NCI-H1417 treated with DMSO at 0.1 percent for 48 hours (cell line): ENCODE data around the gene NDUFC1.
"Not testable (repeated sequence)": the region's sequence is repeated elsewhere in the genome, so short reads cannot be mapped to it uniquely, and the experiment has no call there.

Experiments
- DNase-seq: peaks from one replicate; lab custom pipeline; 2025; lab: John Stamatoyannopoulos, UW

Gene NDUFC1

GRCh38 chr4:139301821-139302611 is at the start of gene NDUFC1:
TSS of gene NDUFC1 (minus strand) at chr4:139302477. CDS start at chr4:139295798, 6,679 bp downstream.
- DNase-seq, result no peak

GRCh38 chr4:139337612-139338011 is 35.3 kb upstream of the NDUFC1 start:
- no peak for DNase-seq

- DNase-seq, result no peak
Observed at GRCh38 chr4:139333046-139333445, 30.8 kb upstream of the NDUFC1 start.

- DNase-seq, result no peak
Observed at GRCh38 chr4:139331185-139331584, 28.9 kb upstream of the NDUFC1 start.

GRCh38 chr4:139330283-139330682 is 28.0 kb upstream of the NDUFC1 start:
- no peak for DNase-seq

GRCh38 chr4:139329665-139330200 is 27.5 kb upstream of the NDUFC1 start:
- no peak for DNase-seq

- no peak for DNase-seq
Observed at GRCh38 chr4:139324620-139325019, 22.3 kb upstream of the NDUFC1 start.

GRCh38 chr4:139322541-139322940 is 20.3 kb upstream of the NDUFC1 start:
- not testable (repeated sequence) for DNase-seq

- not testable (repeated sequence) for DNase-seq
Observed at GRCh38 chr4:139322070-139322469, 19.8 kb upstream of the NDUFC1 start.

- DNase-seq, result no peak
Observed at GRCh38 chr4:139319571-139319970, 17.3 kb upstream of the NDUFC1 start.

- DNase-seq, result no peak
Observed at GRCh38 chr4:139317635-139318034, 15.4 kb upstream of the NDUFC1 start.

GRCh38 chr4:139316733-139317132 is 14.5 kb upstream of the NDUFC1 start:
- DNase-seq, result no peak

GRCh38 chr4:139315221-139315675 is 13.0 kb upstream of the NDUFC1 start:
- DNase-seq, result no peak

GRCh38 chr4:139314047-139314800 is 11.9 kb upstream of the NDUFC1 start:
- DNase-seq, result no peak

- not testable (repeated sequence) for DNase-seq
Observed at GRCh38 chr4:139313414-139313813, 11.1 kb upstream of the NDUFC1 start.

GRCh38 chr4:139312552-139313332 is 10.5 kb upstream of the NDUFC1 start:
- no peak for DNase-seq

- DNase-seq, result no peak
Observed at GRCh38 chr4:139311909-139312308, 9.6 kb upstream of the NDUFC1 start.

GRCh38 chr4:139304920-139305319 is 2.6 kb upstream of the NDUFC1 start:
- DNase-seq, result no peak

GRCh38 chr4:139301113-139301820 is 1.0 kb downstream of the NDUFC1 start, which contains the start of gene NAA15:
TSS of gene NAA15 (plus strand) at chr4:139301505. CDS start at chr4:139301778, 273 bp downstream.
- peak; percentile 76 for DNase-seq

- DNase-seq, result no peak
Observed at GRCh38 chr4:139300431-139301112, 1.7 kb downstream of the NDUFC1 start.

- no peak for DNase-seq
Observed at GRCh38 chr4:139299536-139299935, 2.7 kb downstream of the NDUFC1 start.
